HG02970 (cell line): ENCODE results near the gene TENM3.
A peak's percentile ranks its signal among the peaks of the same experiment; 100 is the strongest.

Source experiments
- ATAC-seq: cut with Tn5 transposase; IDR thresholded peaks from one replicate; pipeline ENCODE4 v1.9.1; 2021; ENCODE audit warnings: mild to moderate bottlenecking, moderate library complexity, moderate number of reproducible peaks; ENCODE audit not compliant: unreplicated experiment, low FRiP score

TENM3 gene

GRCh38 chr4:182819751-182820150 is 576.5 kb downstream of the TENM3 start:
- ATAC-seq: no peak

DNA sequence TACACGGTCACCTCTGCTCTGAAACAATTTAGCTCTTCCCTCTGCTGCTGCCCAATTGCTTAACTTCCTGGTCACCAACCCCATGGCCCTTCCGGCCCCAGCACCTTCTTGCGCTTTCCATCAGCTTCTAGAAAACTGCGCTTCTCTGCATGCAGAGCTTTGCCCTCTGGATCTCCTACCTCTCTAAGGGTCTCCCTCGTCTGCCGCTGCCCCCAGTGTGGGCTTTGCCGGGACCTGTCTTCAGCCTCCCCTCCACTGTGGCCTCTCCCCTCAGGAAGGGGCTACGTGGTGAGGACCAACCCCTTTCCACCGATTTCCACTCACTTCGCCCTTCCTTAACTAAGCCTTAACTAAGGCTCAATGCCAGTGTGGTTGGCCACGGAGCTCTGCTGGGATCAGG is 579.4 kb downstream of the TENM3 start:
- no peak for ATAC-seq

DNA sequence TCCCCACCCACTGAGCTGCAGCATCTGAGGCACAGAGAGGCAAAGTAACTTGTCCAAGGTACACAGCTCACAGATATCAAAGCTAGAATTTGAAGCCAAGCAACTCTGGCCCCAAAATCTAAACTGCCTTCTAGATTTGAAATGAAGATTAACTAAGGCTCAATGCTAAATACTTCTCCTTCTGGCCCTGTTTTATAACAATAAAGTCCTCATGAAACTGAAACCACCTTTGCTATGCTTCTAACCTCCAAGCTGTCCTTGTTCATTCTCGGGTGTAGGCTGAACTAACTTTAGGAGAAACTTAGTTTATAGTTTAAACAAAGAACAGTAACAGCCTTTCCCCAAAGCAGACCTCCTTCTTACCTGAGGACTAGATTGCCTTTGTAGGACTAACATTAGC is 580.4 kb downstream of the TENM3 start:
- peak; percentile 47 for ATAC-seq

GRCh38 chr4:182825003-182825402 is 581.8 kb downstream of the TENM3 start:
- ATAC-seq: no peak

GRCh38 chr4:182825786-182826185 is 582.6 kb downstream of the TENM3 start:
- ATAC-seq: no peak

DNA sequence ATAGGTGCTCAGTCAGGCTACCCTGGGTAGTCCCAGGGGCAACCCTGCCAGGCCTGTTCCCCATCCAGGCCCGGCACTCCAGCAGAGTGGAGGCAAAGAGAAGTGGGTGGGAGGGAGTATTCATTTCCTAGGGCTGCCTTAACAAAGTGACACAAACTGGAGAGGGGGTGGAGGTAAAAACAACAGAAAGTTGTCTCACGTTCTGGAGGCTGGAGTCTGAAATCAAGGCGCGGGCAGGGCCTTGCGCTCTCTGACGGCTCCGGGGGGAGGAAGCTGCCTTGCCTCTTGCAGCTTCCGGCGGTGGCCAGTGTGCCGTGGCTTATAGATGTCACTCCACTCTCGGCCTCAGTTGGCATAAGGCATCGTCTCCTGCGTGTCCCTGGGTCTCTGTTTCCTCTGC is 583.2 kb downstream of the TENM3 start:
- no peak for ATAC-seq

- no peak for ATAC-seq
Measured at GRCh38 chr4:182827166-182827565, 584.0 kb downstream of the TENM3 start.

DNA sequence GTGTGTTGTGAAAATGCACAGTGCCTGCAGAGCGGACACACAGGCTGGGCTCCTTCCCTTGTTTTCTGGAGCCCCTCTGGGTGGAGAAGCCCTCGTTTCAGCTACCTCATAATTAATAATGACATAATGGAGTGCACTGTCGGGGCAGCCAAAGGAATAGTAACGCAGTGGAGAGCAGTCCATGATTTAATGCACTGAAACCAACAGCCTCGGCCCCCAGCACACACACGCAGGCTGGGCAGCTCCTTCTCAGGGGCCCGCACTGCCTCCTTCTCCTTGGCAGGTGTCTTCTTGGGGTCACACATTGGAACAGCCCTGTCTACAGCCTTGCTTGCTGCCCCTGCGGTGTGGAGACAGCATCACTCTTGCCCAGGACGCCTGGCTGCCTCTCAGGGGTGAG is 584.8 kb downstream of the TENM3 start:
- no peak for ATAC-seq

DNA sequence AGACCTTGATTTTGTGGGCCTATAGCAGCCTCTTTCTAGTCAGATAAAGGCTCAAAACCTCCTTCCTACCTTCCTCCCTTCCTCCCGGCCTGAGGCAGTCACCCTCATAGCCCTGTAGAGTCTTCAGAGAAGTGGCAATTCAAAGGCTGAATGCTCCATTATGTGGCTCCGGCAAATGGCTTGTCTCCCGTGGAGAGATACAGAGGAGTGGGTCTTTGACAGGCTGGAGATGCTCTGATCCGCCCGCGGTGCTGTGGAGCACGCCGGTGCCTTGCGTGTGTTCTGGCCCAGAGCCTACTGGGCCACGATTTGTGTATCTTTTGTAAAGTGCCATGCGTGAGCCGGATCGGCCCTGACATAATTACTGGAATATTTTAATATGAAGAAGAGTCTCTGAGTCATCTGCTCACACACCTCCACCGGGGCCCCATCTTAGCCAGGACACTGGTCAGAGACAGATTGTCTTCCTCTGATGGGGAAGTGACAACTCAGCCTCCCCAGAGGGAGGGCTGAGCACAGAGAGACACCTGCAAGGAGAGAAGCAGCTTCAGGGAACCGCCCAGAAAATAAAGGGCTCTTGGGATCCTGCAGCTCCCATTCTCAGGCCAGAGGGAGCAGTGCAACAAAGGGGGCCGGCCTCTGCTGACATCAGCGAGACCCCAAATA is 585.3 kb downstream of the TENM3 start:
- no peak for ATAC-seq

DNA sequence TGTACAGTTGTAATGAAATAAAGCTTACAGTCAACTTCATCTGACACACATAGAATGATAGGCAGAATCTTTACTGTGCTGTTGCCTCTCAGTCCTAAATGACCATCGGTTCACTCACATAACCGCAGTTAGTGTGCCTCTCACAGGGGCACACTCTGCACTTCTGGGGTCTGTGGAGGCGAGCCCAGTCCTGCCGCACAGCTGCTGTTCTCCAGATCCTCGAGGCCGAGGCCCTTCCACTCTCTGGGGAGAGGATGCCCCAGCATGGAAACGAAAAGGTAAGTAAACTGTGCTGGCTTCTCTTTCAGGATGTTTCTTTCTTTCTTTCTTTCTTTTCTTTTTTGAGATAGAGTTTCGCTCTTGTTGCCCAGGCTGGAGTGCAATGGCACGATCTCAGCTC is 586.0 kb downstream of the TENM3 start:
- ATAC-seq: no peak

- ATAC-seq: no peak
Measured at GRCh38 chr4:182831376-182831775, 588.2 kb downstream of the TENM3 start.

DNA sequence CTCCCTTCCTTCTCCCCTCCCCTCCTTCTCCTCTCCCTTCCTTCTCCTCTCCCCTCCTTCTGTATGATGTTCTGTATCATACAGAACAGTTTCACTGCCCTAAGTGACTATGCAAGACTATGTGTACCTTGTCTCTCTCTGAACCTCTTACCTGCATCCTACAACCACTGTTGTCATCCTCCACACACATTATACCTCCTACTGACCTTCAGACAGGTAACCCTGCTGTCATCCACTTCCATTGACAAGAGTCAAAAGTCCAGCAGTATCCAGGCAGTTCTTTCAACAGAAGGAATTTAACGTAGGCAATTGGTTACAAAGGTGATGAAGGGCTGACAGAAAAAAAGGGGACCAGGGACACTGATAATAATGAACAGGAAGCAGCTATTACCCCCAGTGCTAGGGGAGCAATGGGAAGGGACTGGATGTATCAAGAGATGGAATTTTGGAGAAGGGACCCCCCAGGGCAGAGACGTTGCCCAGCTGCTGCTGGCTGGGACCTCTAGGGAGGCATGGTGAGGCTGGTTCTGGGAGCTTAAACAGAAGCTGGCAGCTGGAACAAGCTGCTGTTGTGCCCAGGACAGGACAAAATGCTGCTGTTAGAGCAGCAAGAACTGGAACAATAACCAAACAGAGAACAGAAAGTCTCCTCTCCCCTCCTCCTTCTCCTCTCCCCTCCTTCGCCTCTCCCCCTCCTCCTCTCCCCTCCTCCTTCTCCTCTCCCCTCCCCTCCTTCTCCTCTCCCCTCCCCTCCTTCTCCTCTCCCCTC is 589.3 kb downstream of the TENM3 start:
- ATAC-seq: no peak

DNA sequence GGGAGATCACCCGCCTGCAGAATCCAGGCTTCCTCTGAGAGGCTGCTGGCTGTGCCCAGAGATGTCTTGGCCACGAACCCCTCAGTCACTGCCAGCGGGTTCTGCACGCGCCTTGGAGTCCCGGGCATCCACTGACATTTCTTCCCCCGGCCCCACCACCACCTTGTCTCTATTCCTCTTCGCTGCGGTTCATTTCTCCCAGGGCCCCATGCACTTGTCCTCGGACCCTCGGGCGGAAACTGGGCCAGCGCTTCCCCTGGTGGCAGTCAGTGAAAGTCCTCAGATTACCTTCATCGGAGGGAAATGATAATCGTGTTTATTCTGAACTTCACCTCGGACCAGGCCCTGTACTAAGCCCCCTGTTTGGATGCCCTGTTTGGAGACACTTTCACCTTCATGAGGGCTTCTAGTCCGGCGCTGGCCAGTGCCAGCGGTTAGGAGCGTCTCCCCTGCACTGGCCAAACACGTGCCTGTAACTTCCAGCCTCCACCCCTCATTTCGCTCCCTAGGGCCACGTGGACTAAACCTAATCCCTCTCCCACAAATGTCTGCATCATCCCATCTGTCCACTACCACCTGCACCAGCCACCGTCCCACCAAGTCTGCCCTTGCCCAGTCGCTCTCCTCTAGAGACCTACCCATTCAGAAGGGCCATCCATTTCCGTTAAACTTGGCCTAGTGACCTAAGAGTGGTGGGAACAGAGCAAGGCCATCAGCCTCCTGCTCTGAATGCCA is 592.0 kb downstream of the TENM3 start:
- no peak for ATAC-seq

DNA sequence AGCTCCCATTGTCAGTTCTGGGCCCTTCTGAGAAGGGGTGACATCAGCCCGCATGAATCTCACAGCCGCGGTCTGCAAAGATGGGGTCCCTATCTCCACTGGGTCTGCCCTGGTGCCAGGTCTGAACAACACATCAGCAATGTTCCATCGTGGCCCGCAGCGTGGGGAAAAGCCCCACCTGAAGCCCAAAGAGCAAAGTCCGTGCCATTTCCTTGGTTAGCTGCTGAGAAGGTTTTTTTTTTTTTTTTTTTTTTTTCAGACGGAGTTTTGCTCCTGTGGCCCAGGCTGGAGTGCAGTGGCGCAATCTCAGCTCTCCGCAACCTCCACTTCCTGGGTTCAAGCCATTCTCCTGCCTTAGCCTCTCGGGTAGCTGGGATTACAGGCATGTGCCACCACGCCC is 594.6 kb downstream of the TENM3 start:
- no peak for ATAC-seq

- ATAC-seq: no peak
Measured at GRCh38 chr4:182838535-182838934, 595.3 kb downstream of the TENM3 start.

DNA sequence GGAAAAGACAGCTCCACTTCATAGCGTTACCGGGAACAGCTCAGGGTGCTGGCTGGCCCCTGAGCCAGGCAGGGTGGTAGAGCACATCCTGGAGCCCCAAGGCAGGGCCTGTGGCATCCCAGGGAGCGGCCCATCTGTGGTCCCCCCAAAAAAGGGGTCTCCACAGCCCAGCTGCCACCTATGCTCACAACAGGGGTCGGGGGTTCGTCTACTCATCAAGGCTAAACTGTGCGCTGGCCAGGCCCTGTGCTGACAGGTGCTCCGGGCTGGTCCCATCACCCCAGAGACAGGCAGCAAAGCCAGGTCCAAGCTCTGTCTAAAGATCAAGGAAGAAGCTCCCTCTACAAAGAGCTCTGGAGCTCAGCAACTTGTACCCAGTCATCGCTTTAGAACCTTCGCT is 596.1 kb downstream of the TENM3 start:
- no peak for ATAC-seq

GRCh38 chr4:182840108-182840507 is 596.9 kb downstream of the TENM3 start:
- no peak for ATAC-seq

- no peak for ATAC-seq
Measured at GRCh38 chr4:182842104-182842600, 599.0 kb downstream of the TENM3 start.

GRCh38 chr4:182842759-182843390 is 599.7 kb downstream of the TENM3 start:
- ATAC-seq: no peak

GRCh38 chr4:182843808-182844325 is 600.7 kb downstream of the TENM3 start:
- ATAC-seq: no peak

- ATAC-seq: no peak
Measured at GRCh38 chr4:182845618-182846017, 602.4 kb downstream of the TENM3 start.
